Measurements from ENCODE around the gene LRRC37A2.
"Not testable (repeated sequence)": the region's sequence is repeated elsewhere in the genome, so short reads cannot be mapped to it uniquely, and the experiment has no call there.

The LRRC37A2 gene

DNA sequence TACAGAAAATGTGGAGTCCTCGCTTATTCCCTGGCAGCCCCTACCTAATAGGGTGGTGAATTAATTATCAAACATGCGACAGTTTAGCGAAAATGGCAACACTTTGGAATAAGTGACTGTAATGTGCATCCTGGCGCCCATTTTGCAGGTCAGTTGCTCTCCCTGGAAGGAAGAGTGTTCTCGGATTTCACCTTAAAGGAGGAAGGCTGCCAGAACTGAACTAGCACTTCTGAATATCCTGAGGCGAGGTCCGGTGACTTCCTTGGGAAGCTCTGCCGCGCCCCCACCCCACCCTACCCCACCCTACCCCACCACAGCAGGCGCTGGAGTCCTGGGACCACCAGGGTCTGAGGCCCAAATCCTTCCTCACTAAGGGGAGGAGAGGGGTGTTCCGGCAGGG, at the start of gene LRRC37A2:
LRRC37A2 (plus strand) TSS at position 301 of the 400 bp plus-strand sequence. CDS start 245 bp downstream, outside the sequence.
- DNase-seq (ENCODE audit: low spot score): not testable (repeated sequence)

DNA sequence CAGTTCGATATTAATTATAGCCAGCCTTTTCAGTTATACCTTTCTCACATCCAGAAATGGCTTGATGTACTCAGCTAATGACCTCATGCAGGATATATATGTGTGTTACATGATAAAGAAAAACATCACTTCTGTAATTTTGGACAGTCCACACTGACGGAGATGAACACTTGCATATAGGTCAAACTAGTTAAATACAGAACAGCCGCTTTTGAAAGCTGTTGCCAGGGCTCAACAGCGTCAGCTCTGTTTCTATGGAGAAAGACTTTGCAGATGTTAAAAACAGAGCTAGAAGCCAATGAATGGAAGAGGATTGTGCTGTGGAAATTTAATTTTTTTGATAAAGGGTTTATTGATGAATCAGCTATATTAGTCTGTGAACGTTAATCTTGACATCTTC, 44.6 kb upstream of the LRRC37A2 start:
- not testable (repeated sequence) for DNase-seq (ENCODE audit: low spot score)

DNA sequence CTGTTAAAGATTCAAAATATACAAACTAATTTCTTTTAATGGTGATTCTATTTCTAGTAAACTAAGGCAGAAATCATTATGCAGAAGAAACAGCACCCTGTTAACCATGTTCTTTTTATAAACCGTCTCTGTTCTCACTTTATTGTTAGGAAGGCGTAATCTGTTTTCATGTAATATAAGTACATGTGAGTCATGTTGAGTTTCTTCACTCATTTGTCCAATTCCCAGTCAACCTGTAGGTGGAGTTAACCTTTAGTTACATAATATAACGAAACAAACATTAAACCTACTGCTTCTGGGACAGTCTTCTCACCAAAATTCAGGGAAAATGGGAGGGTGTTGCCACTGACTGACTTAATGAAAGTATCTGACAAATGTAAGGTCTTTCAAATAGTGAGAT, 37.8 kb upstream of the LRRC37A2 start:
- not testable (repeated sequence) for DNase-seq (ENCODE audit: low spot score)

DNA sequence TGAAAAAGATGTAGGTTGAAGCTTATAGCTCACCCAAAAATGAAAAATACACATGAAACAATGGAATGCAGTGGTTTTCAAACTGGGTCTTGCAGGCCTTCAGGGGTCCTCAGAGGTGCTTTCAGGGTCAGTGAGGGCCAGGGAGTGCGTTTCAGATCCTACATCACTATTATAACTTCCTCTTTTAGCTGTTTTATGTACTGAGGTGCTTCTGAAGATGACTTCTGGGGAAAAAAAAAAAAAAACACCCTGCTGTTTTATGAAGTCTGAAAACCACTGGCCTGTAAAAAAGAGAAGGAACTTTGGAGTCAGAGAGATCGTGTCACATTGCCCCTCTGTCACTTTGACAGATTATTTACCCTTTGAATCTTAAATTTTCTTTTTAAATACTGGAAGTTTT, 36.7 kb upstream of the LRRC37A2 start:
- DNase-seq (ENCODE audit: low spot score): not testable (repeated sequence)

DNA sequence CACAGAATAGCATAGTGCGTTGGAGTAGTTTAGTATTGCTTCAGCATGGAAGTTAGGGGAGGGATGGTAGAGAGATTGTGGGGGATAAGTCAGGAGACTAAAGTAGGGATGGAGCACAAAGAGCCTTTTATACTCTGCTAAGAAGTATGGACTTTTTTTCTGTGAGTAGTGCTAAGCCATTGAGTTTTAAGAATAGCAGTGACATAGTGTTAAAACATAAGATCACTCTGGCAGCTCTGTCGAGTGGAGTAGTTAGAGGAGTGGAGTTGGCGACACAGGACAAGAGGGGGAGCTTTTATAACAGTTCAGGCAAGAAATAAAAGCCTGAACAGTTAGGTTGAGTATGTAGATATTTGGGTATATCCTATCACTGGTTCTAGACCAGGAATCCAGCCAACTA, 33.4 kb upstream of the LRRC37A2 start:
- DNase-seq (ENCODE audit: low spot score): not testable (repeated sequence)

DNA sequence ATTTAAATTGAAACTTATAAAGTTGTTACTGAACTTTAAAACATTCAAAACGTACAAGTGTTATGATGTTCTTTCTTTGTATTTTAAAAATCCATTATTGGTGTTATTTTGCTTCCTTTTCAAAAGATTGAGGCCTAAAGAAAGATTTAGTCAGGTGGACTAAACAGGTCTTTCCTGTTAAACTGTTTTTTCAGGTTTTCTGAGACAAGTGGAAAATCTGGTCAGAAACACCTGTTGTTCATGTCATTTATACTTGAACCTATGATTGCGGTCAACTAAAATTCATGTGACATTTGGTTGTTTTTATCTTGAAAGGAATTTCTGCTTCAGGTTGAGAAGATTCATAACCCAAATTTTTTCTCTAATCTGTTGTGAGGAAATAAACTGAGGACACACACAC, 31.0 kb upstream of the LRRC37A2 start:
- DNase-seq (ENCODE audit: low spot score): not testable (repeated sequence)

DNA sequence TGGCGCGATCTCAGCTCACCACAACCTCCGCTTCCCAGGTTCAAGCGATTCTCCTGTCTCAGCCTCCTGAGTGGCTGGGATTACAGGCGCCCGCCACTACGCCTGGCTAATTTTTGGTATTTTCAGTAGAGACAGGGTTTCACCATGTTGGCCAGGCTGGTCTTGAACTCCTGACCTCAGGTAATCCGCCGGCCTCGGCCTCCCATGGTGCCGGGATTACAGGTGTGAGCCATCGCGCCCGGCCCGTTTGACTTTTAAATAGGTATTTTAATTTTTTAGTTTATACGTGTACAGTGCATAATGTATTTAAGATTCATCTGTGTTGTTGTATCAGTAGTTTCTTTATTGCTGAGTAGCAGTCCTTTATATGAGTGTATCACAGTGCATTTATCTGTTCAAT, 20.2 kb upstream of the LRRC37A2 start:
- not testable (repeated sequence) for DNase-seq (ENCODE audit: low spot score)

DNA sequence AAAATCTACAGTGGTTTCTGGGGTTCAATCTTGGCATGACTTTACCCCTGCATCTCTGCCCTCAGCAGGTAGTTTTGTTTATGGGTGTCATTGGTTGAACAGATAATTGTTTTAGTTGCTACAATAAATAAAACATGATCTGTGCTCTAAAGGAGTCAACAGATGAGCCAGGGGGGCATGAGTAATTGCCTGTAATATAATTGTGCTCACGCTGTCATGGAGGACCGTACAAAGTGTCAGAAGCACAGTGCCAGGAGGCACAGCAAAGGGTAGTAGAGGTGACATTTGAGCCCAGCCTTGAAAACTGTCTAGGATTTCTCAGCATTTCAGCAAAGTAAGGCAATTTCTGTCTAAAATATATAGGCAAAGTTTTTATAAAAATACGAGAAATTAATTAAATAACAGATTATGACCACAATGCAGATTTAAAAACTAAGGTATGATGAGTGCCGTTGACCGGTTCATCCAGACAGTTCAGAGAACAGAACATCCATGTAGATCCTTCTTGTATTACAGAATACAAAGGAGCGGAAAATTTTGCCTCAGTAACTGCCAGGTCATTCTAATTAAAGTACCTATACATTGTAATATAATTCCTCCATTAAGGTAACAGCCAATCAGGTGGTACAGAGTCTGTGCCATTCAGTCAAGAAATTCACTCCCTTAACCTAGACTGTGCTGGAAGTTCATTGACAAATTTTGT, 12.7 kb upstream of the LRRC37A2 start:
- DNase-seq (ENCODE audit: low spot score): not testable (repeated sequence)

DNA sequence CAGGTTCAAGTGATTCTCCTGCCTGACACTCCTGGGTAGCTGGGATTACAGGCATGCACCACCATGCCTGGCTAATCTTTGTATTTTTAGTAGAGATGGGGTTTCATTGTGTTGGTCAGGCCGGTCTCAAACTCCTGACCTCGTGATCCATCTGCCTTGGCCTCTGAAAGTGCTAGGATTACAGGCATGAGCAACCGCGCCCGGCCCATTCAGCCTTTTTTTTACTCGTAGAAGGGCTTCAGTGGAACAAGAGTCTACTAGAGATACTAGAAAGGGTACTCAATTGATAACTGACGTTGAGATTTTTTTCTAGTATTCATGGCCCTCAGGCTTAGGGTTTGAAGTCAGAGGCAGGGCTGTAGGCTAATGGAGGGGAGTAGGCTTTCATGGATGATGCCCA, 6.4 kb upstream of the LRRC37A2 start:
- not testable (repeated sequence) for DNase-seq (ENCODE audit: low spot score)

DNA sequence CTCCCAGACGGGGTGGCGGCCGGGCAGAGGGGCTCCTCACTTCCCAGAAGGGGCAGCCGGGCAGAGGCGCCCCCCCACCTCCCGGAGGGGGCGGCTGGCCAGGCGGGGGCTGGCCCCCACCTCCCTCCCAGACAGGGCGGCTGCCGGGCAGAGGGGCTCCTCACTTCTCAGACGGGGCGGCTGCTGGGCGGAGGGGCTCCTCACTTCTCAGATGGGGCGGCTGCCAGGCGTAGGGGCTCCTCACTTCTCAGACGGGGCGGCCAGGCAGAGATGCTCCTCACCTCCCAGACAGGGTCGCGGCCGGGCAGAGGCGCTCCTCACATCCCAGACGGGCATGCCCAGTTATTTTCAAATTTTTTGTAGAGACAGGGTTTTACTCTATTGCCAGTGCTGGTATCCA, 22.4 kb downstream of the LRRC37A2 start:
- not testable (repeated sequence) for DNase-seq (ENCODE audit: low spot score)

DNA sequence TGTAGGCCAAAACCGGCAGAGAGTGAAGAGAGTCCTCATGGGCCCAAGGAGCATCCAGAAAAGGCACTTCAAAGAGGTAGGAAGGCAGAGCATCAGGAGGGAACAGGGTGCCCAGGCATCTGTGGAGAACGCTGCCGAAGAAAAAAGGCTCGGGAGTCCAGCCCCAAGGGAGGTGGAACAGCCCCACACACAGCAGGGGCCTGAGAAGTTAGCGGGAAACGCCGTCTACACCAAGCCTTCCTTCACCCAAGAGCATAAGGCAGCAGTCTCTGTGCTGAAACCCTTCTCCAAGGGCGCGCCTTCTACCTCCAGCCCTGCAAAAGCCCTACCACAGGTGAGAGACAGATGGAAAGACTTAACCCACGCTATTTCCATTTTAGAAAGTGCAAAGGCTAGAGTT, 36.3 kb downstream of the LRRC37A2 start:
- not testable (repeated sequence) for DNase-seq (ENCODE audit: low spot score)

DNA sequence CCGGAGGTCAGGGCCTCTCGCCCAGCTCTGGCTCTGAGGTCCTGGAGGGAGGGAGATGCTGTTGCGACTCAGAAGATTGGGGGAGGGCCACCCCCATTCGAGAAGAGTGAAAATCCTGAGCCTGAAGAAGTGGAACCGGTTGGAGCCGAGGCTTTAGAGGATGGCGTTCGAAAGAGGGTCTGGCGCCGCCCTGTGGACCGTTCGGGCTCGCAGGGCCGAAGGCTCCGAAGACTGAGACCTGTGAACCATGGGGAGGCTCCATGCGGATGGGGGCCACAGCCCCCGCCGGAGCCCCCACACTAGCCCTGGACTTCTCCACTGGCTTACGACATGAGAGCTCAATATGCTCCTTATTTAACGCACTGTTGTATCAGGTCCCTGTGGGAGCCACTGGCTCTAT, 46.9 kb downstream of the LRRC37A2 start:
- not testable (repeated sequence) for DNase-seq (ENCODE audit: low spot score)

DNA sequence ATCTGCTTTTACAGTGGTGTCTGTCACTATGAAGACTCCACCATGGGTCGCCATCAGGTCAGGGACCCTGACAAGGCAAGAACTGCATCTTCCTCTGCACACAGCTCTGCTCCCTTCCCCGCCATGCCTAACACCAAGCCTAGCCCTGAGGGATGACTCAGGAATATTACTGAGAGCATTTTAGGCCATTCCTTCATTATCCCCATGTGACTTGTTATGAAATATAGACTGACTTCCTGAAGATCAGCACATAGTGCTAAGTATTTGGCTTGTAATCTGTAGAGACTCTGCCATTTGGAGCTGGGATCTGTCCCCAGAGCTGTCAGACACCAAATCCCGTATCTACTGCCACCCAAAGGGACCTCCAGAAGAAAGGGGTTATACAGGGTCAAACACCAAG, 47.8 kb downstream of the LRRC37A2 start:
- not testable (repeated sequence) for DNase-seq (ENCODE audit: low spot score)

DNA sequence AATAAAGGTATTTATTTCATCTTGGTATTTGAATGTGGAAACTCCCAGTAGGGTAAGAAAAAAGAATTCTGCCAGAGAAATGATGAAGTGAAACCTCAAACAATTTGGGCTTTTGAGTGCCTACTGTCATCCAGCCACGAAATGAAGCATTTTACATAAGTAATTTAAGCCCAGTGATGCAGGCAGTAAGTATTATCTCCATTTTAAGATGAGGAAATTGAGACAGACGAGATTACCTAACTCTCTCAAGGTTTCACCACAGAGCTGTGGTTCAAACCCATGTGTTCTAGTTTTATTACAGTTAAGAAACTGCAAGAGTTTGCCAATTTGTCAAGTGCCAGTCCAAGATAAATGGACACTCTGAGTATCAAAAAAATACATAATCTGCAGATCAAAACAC, 54.0 kb downstream of the LRRC37A2 start:
- not testable (repeated sequence) for DNase-seq (ENCODE audit: low spot score)

DNA sequence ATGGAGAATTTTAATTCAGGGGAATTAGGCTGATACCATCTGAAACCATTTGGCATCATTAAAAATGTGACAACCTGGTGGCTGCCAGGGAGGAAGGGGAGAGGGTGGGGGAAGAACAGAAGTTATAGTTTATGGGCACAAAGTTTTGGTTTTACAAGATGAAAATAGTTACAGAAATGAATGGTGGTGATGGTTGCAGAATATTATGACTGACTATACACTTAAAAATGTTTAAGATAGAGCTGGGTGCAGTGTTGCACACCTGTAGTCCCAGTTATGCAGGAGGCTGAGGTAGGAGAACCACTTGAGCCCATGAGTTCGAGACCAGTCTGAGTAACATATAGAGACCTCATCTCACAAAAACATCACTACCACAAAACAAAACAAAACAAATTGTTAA, 54.7 kb downstream of the LRRC37A2 start:
- not testable (repeated sequence) for DNase-seq (ENCODE audit: low spot score)

DNA sequence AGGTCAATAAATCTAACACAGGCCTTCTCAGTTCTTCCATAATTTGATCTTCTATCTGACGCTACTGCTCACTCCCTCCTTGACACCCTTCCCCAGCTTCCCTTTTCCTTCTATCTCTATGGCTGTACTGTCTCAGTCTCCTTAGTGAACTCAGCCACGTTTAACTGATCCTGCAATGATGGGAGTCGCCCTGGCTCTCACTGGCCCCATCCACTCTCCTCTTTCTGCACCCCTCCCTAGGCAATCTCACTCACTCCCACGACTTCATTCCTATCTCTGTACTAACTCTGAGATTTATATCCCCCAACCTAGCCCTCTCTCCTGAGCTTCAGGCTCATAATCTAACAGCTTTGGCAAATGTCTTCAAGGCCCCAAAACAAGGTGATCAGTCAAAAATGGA, 59.5 kb downstream of the LRRC37A2 start:
- not testable (repeated sequence) for DNase-seq (ENCODE audit: low spot score)

DNA sequence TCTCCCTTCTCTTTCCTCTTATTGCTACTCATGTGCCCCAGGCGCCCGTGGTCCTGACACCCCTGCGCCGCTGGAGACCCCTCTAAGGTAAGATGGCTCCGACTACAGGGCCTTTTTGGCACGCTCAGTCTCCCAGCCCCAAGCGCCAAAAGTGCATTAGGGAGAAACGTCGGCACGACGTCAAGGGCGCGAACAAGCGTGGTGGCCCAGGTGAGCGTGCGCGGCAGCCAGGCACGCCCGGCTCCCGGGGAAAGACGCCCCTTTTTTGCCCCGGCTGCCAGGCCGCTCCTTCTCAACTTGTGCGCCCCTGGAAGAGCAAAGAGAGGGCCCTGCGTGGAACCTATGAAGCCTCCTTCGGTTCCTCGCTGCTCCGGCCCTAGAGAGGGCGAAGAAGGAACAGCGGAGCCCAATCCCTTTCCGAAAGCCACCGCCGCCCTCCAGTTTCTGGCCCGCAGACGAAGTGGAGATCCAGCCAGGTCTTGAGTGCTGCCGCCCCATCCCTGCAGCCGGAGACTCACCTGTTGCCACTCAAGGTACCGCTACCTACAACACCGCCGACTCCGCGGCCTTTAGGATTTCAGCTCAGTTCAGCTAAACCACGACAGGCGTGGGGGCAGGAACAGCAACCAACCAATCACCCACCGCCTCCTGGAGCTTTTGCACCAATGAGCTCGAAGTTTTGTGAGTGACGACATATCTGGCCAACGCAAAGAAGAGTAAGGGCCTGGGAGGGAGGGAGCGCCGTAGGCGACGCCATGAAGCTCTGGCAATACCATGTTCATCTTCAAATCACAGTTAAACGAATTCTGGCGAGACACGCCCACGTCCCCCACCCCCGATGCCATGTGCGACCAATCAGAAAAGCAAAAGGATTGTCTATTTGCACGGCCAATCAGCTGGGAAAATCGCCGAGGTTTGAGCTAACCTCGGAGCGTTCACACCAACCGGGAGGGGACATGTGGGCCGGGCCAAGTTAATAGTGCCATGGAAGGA, 67.1 kb downstream of the LRRC37A2 start, which contains the start of gene ARL17A:
ARL17A (minus strand) TSS at position 609 of the 993 bp plus-strand sequence. CDS start 3,369 bp downstream, outside the sequence.
- not testable (repeated sequence) for DNase-seq (ENCODE audit: low spot score)

DNA sequence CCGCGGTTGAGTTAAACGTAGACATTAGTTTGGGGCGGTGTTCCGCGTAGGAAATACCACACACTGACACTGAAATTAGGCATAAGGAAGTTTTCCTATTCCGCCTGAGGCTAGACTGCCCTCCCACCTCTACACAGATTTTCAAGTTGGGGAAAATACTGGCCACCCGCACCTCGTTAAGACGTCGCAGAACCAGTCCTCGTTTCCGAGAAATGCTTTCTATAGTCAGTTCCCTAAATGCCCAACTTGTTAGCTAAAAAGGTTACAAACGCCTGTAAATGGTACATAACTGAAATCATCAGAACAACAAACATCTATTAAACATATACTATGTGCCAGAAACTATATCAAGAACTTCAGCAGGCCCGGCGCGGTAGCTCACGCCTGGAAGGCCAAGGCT, 67.8 kb downstream of the LRRC37A2 start:
- not testable (repeated sequence) for DNase-seq (ENCODE audit: low spot score)

DNA sequence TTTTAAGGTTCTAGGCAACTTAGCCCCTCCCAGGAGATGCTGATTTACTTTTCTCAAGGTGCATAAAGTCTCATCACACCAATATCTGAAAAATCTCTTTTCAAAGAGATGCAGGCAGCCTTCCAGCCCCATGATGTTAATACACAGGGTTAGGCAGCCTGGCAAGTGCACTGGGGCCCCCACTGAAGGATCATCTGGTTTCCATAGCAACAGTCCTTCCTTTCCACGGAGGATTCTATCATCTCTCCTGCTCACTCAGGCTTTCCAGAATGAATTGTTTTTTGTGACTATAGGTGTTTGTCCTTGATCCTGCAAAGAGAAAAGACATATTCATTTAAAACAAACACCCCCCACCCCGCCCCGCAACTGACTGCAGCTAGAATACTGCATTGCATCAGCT, 73.2 kb downstream of the LRRC37A2 start:
- not testable (repeated sequence) for DNase-seq (ENCODE audit: low spot score)

DNA sequence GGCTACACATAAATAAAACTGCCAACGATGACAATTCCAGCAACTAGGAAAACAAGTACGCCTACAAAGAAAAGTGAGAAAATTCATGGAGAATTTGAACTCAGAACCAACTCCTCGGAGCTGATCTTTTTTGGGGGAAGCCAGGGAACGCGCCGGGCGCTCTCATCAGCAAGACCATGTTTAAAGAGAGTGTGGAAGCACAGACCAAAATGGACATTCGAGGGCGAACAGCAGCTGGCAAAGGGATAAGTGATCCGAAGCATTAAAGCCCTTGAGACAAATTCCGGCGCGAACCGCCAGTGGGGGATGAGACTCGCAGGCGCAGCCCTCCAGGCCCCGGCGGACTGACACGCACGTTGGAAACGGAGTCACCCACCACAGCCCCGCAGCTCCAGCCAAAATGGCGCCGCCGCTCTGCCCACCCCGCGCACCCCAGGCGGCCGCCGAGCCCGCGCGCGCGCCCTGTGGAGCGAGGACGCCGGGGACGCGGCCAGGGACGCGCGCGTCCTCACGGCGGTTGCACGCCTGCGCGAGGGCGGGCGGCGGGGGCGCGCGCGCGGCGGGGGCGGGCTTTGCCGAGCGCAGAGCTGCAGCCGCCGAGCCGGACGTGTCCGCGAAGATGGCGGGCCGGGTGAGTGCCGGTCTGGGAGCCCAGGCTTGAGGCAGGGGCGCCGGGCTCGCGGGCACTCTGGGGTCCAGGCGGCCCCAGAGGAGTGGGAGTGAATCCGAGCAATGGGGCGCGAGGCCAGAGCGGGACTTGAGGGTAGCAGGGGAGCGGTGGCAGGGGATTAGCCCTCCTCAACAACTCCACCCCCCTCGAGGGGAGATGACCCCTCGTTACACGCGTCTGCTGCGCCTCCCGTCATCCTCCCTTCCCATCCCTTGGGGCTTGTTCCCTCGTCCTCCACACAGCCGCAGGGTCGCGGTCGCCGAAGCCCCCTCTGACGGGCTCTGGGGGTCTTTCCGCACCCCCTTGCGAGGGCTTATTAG, 78.2 kb downstream of the LRRC37A2 start, which contains the start of gene NSF:
NSF (plus strand) TSS at position 513 of the 990 bp plus-strand sequence; CDS start at position 620, 107 bp downstream.
- DNase-seq (ENCODE audit: low spot score): not testable (repeated sequence)

DNA sequence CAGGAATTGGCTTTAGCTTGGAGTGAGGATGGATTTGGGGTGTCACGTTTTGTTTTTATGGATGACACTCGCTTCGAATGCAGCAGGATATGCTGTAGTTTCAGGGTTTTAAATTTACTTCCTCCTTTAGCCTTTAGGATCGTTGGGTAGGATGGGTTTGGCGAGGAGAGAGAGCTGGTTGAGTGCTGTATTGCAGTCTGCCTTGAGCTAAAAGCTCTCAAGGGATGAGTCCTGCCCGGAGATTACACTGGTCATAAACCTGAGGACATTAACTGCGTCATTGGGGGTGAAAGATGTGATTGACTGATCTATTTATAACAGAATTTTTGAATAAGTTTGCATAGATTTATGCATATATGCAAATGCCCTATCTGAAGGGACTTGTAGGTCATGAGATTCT, 79.1 kb downstream of the LRRC37A2 start:
- DNase-seq (ENCODE audit: low spot score): not testable (repeated sequence)

Measured in putamen (tissue), 1 donor.